GM12878 (cell line): Measurements from ENCODE around the gene RFX7.
A peak's percentile ranks its signal among the peaks of the same experiment; 100 is the strongest.

Source experiments
- CHD2 ChIP-seq: IDR thresholded peaks from 2 replicates; pipeline ENCODE4 v1.6.1; 2011; ENCODE audit warnings: low read depth, low read length, improper control_type of control experiment, borderline replicate concordance
- ESRRA ChIP-seq: IDR thresholded peaks from 2 replicates; pipeline ENCODE4 v1.6.1; 2012; ENCODE audit warnings: mild to moderate bottlenecking, low read length, improper control_type of control experiment
- FOXM1 ChIP-seq: IDR thresholded peaks from 2 replicates; pipeline ENCODE4 v1.6.1; 2012; ENCODE audit warnings: low read depth, mild to moderate bottlenecking, inconsistent platforms, low read length, moderate library complexity
- NFIC ChIP-seq: IDR thresholded peaks from 2 replicates; pipeline ENCODE4 v1.6.1; 2012; ENCODE audit warnings: low read depth, mild to moderate bottlenecking, inconsistent platforms, low read length, moderate library complexity
- NR2C1 ChIP-seq: fragments of 450-650 bp; IDR thresholded peaks from 2 replicates; pipeline ENCODE4 v1.6.1; 2017; ENCODE audit warnings: antibody characterized with exemption, mild to moderate bottlenecking, moderate library complexity
- NR2C2 ChIP-seq: IDR thresholded peaks from 2 replicates; pipeline ENCODE4 v1.6.1; 2011; ENCODE audit warnings: borderline replicate concordance, low read depth; ENCODE audit not compliant: control insufficient read depth, insufficient read length
- POLR2A ChIP-seq: IDR thresholded peaks from 2 replicates; pipeline ENCODE4 v1.6.1; 2011; ENCODE audit warnings: low read depth, mild to moderate bottlenecking, low read length
- POLR2AphosphoS5 ChIP-seq: IDR thresholded peaks from 2 replicates; pipeline ENCODE4 v1.6.1; 2011; ENCODE audit warnings: mild to moderate bottlenecking, low read length, inconsistent platforms
- SMC3 ChIP-seq: IDR thresholded peaks from 2 replicates; pipeline ENCODE4 v1.6.1; 2011; ENCODE audit warnings: low read length, improper control_type of control experiment, borderline replicate concordance
- TAF1 ChIP-seq: IDR thresholded peaks from 2 replicates; pipeline ENCODE4 v1.6.1; 2011; ENCODE audit warnings: mild to moderate bottlenecking, low read depth, low read length, borderline replicate concordance
- TF ChIP-seq, protein P1 (sequence below): fragments of 450-650 bp; IDR thresholded peaks from 2 replicates; pipeline ENCODE4 v1.6.1; 2016; ENCODE audit warnings: mild to moderate bottlenecking

DNA sequence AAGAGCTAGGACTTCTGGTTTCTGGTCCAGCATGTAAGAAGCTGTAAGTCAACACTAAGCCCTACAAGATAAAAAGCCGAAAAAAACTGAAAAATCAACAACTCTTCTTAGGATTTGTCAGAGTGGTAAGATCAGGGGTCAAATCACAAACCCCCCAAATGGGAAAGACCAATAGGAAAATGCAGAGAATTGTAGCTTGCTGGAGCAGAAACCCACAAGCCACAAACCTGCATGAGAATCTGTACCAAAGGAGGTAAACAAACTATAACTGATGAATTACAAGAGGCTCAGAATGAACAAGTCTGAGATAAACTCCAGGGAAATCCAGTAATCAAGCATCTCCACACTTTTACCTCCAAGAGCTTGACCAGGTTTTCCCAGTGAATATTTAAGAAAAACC is 36.0 kb downstream of the RFX7 start:
- TF ChIP-seq NR2C2: no peak
- TF ChIP-seq SMC3: no peak
- TF ChIP-seq FOXM1: no peak
- TF ChIP-seq NR2C1: peak; percentile 49; the same call in 1 of the 2 replicates
- TF ChIP-seq TAF1: no peak
- TF ChIP-seq ESRRA: no peak
- peak; percentile 45; the same call in 1 of the 2 replicates for TF ChIP-seq NFIC
- TF ChIP-seq POLR2AphosphoS5: no peak
- TF ChIP-seq POLR2A: no peak
- no peak for TF ChIP-seq CHD2
- TF ChIP-seq, protein P1, sequence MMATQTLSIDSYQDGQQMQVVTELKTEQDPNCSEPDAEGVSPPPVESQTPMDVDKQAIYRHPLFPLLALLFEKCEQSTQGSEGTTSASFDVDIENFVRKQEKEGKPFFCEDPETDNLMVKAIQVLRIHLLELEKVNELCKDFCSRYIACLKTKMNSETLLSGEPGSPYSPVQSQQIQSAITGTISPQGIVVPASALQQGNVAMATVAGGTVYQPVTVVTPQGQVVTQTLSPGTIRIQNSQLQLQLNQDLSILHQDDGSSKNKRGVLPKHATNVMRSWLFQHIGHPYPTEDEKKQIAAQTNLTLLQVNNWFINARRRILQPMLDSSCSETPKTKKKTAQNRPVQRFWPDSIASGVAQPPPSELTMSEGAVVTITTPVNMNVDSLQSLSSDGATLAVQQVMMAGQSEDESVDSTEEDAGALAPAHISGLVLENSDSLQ: no peak
